GM18951 (cell line): ENCODE measurements around the gene CDC42BPB.
"Not testable (repeated sequence)": the region's sequence is repeated elsewhere in the genome, so short reads cannot be mapped to it uniquely, and the experiment has no call there.

ENCODE experiments used
- POLR2A ChIP-seq: IDR thresholded peaks from 4 replicates; pipeline ENCODE4 v1.6.1; 2011; ENCODE audit warnings: mild to moderate bottlenecking; ENCODE audit not compliant: insufficient read length, insufficient read depth; ENCODE audit errors: extremely low read depth
- in situ Hi-C: fragments of 300-500 bp; cut with MboI; formaldehyde crosslinking; loops from one replicate; pipeline ENCODE4 v1.12.0; 2022; ENCODE audit warnings: low sequenced_read_pairs, mixed read lengths, inconsistent platforms; ENCODE audit not compliant: unreplicated experiment

Gene CDC42BPB

GRCh38 chr14:102902523-102903247, 154.7 kb downstream of the CDC42BPB start:
- in situ Hi-C loops = no loop called here
- TF ChIP-seq POLR2A = no peak

DNA sequence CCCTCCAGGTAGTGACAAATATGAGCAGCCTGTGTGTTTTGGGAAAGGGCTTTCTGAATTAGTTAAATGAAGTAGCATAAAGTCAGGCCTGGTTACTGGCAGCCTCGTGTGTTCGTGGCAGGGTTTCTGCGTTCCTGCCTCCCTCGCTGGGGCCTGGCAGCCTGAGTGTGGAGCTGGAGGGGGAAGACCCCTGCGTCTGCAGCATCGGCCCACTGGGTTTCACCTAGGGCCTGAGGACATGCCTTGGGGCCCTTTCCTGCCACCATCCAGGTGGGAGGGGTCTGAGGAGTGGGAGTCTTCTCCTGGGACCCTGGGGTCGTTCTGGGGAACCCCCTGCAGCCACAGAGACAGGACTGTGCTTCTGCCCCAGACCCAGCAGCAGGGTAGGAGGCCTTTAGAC, 155.3 kb downstream of the CDC42BPB start:
- in situ Hi-C loops = no loop called here
- TF ChIP-seq POLR2A = peak; percentile 13

DNA sequence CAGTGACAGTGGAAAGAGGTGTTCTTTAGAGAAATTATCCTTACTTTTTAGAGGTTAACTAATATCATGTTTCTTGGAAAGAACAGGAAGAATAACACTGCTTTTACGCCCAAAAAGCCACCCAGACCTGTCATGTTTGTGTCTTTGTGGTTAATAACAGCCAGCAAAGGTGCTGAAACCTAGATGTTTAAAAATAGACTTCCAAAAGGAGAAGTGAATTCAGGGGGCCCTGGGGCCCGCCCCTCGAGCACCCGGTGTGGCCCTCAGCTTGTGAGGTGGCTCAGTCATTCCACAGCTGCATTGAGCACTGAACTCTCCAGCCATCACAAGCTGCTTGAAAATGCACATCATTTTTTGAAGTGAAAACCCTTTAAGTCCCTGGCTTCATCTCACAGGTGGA, 155.7 kb downstream of the CDC42BPB start:
- in situ Hi-C loops = no loop called here
- TF ChIP-seq POLR2A = peak; percentile 45

- in situ Hi-C loops = no loop called here
- no peak for TF ChIP-seq POLR2A
Measured at GRCh38 chr14:102900631-102901571, 156.4 kb downstream of the CDC42BPB start.

DNA sequence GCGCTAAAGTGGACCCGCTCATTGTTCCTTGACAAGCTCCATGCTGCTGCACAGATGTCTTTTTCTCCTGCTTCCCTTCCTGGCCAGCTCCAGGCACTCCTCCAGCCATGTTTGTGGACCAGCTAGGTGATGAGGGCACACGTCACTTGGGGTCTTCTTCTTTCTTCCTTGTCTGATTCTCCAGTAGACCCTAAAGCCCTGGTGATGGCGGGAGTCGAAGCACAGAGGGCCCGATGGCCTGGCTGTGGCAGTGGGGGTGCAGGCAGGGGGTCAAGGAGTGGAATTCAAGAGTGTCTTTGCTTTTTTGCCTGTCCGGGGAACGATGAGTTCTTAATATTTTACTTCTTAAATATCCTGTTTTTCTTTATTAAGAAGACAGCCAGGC, 157.8 kb downstream of the CDC42BPB start:
- no peak for TF ChIP-seq POLR2A

GRCh38 chr14:102898776-102899515, 158.4 kb downstream of the CDC42BPB start:
- in situ Hi-C loops = no loop called here
- no peak for TF ChIP-seq POLR2A

More for the DNA sequence above, 157.8 kb downstream of the CDC42BPB start:
- in situ Hi-C loops = no loop called here

- in situ Hi-C loops = no loop called here
- no peak for TF ChIP-seq POLR2A
Measured at GRCh38 chr14:102898298-102898697, 159.1 kb downstream of the CDC42BPB start.

DNA sequence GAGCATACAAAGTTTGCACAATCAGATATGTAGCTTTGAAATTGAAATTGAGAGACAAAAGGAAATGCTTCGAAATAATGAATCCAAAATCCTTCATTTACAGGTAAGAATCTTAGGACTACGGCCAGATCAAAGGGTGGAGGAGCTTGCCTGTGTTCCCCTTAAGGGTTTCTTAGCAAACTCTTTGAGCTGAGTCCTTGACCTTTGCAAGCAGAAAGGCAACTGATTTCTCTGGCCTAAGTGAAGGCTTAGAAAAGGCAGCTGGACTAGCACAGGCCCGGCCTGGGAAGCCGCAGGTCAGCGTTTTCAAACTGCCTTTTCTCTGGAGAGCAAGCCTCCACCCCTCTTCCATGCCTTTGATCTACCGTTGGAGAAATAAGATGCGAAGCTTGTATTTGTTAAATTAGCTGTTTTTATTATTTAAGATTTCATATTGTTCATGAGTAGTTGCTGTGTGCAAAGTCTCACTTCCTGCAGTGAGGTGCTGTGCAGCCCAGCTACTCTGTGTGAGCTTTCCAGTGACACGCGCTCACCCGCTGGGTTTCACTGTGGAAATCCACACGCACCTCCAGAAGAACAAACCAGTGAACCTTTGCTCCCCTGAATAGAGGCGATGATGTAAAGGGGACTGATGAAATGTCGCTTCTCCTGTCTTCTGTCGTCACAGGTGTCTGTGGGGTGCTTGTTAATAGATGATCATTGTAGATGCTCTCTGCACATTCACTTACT, 159.9 kb downstream of the CDC42BPB start:
- in situ Hi-C loops = no loop called here

DNA sequence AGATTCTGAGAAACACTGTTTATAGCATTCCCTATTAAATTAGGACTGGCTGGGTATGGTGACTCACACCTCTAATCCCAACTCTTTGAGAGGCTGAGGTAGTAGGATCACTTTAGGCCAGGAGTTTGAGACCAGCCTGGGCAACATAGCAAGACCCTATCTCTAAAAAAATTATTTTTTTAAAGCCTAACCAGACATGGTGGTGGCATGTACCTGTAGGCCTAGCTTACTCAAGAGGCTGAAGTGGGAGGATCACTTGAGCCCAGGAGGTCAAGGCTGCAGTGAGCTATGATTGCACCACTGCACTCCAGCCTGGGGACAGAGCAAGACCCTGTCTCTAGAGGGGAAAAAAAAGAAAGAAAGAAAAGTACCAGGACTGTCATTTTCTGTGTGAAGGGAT, 160.6 kb downstream of the CDC42BPB start:
- in situ Hi-C loops = not testable (repeated sequence)

More for the DNA sequence above, 159.9 kb downstream of the CDC42BPB start:
- no peak for TF ChIP-seq POLR2A

GRCh38 chr14:102893452-102893851, 163.9 kb downstream of the CDC42BPB start:
- in situ Hi-C loops = no loop called here
- no peak for TF ChIP-seq POLR2A

- in situ Hi-C loops = no loop called here
- no peak for TF ChIP-seq POLR2A
Measured at GRCh38 chr14:102892651-102893050, 164.7 kb downstream of the CDC42BPB start.

- in situ Hi-C loops = no loop called here
- no peak for TF ChIP-seq POLR2A
Measured at GRCh38 chr14:102891556-102891955, 165.8 kb downstream of the CDC42BPB start.
